Dermis microvascular lymphatic vessel endothelial cell (primary cell): ENCODE results near the gene FCGR3A. TPM values are rescaled to one million over a fixed set of nuclear protein-coding genes. Genes with fewer than 3 reads are reported as not detected.
"Not testable (repeated sequence)": the region's sequence is repeated elsewhere in the genome, so short reads cannot be mapped to it uniquely, and the experiment has no call there.

ENCODE experiments used
- DNase-seq, 2 donors: peaks; one replicate each; pipeline versions ENCODE4 v3.0.0 to v3.0.0-alpha.2; 2010; ENCODE audit warnings: low read depth in 2 of 2
- total RNA-seq: library from RNA; depleted of rRNA; stranded (reverse); fragments of >200 nt; gene quantifications from 2 replicates; pipeline ENCODE4 v1.2.1, GENCODE V29; 2014

Gene FCGR3A
- total RNA-seq: not detected in 2 replicates

- no peak for DNase-seq
Observed at GRCh38 chr1:161549652-161550051, at the start of gene FCGR3A. TSS of gene FCGR3A (minus strand) at chr1:161549818. CDS start at chr1:161549736, 82 bp downstream.

DNA sequence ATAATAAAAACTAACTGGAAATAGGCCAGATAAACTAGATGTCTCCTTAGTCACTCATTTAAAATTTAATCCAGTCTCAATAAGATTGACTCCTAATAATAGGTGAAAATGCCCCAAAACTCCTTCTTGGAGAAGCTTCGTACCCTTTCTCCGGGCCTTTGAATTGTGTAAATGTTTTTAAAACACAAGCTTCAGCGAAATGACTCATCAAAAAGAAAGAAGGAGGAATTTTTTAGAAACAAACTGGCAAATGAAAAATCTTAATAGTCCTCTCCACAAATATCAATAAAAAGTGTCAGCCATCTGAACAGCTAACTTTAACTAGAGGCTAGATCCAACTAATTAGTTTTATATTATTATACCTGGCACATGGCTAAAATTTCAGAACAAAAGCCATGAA, 47.5 kb upstream of the FCGR3A start:
- DNase-seq: not testable (repeated sequence)

DNA sequence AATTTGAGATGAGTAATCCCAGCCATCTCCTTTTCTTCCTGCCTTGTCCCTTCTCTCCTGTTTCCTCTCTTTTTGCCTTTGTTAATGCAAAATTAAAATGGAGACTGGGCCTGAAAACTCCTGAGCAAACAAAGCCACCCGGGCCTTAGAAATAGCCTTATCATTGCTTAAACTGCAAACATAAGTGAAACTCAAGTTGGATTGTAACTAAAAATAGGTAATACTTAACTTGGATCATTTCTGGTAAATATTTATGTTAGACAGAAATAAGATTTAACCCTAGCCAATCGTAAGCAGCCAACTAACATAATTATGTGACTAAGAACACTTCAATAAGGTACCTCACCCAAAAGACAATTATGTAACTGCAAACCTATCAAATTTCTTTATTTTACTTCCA, 46.0 kb upstream of the FCGR3A start:
- DNase-seq: not testable (repeated sequence)

DNA sequence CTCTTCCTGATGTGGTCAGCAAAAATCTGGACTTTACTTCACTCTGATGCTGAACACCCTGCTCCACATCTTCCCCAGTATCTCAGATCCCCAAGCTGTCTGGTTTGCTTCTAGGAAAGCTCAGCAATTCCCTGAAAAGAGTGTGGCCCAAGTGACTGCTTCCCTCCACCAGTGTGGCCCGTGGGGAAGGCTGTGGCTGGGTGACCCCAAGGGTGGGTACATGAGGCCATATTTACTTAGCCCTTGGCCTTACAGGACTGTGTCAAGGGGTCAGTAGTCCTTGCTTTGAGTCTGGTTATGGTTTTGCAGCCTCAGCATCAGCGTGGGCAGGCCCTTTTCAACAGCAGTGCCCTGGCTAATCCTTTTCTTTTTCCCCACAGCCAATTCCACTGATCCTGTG, 45.6 kb upstream of the FCGR3A start:
- not testable (repeated sequence) for DNase-seq

- DNase-seq: not testable (repeated sequence)
Observed at GRCh38 chr1:161594269-161594984, 44.8 kb upstream of the FCGR3A start.

GRCh38 chr1:161593092-161593755, 43.6 kb upstream of the FCGR3A start:
- DNase-seq: not testable (repeated sequence)

DNA sequence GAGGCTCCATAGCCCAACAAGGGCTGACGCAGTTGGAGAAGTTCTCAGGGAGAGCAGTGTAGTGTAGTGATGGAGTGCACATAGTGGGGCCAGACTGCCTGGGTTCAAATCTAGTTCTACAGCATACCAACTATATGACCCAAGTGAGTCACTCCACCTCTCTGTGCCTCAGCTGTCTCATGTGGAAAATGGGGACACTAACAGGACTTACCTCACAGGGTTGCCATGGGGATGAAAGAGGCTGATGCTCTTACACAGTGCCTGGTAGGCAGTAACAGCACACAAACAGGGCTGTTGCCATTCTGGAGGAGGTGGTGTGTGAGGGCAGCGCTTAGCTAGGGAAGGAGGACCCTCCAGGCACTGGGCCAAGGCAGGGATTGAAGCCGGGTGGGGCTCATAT, 43.0 kb upstream of the FCGR3A start:
- DNase-seq: not testable (repeated sequence)

DNA sequence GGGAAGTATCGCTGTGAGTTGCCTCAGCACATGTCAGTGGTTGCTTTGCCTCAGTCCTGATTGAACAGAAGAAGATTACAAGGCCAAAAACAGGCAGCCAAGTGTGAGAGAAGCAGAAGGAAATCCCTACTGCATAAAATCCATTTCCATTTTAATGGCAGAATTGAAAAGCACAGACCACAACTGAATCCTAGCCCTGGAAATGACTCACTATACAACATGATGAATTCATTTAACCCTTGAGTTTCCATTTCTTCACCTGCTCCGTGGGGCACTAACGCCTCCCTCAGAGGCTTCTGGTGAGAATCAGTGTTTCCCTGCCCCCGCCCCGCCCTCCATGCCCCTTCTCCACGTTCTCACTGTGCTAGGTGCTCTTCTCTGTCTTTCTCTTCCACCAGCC, 40.3 kb upstream of the FCGR3A start:
- not testable (repeated sequence) for DNase-seq

DNA sequence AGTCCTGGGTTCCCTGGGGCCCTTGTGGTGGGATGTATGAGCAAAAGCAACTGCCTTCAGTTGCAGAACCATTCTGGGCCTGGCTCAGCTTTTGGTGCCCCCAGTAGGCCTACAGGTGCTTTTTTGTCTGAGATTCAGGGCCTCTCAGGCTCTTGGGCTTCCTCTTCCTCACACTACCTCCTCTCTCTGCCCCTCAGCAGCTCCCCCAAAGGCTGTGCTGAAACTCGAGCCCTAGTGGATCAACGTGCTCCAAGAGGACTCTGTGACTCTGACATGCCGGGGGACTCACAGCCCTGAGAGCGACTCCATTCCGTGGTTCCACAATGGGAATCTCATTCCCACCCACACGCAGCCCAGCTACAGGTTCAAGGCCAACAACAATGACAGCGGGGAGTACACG, 39.7 kb upstream of the FCGR3A start:
- not testable (repeated sequence) for DNase-seq

- DNase-seq: not testable (repeated sequence)
Observed at GRCh38 chr1:161588596-161588995, 39.0 kb upstream of the FCGR3A start.

GRCh38 chr1:161582882-161583281, 33.3 kb upstream of the FCGR3A start:
- DNase-seq: not testable (repeated sequence)

- not testable (repeated sequence) for DNase-seq
Observed at GRCh38 chr1:161580879-161581537, 31.4 kb upstream of the FCGR3A start.

GRCh38 chr1:161579856-161580507, 30.4 kb upstream of the FCGR3A start:
- DNase-seq: not testable (repeated sequence)

DNA sequence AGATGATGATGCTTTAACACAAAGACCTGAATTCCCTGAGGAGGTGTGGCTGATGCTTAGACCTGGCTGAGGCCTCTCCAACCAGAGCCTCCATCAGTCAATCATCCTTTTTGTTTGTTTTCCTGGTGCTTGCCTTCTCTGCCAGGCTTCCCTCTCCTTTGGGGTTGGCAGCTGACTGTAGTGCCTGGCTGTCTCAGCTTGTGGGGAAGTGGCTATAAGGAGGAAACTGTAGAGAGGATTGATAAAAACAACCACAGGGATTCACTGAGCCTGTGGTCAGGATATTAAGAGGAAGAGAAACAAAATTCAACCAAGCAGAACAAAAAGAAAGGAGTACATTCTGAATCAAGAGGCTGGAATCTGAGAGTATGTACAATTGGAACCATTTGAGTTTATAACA, 27.1 kb upstream of the FCGR3A start:
- not testable (repeated sequence) for DNase-seq

- not testable (repeated sequence) for DNase-seq
Observed at GRCh38 chr1:161571703-161572102, 22.1 kb upstream of the FCGR3A start.

GRCh38 chr1:161566602-161566960, 17.0 kb upstream of the FCGR3A start:
- not testable (repeated sequence) for DNase-seq

- DNase-seq: not testable (repeated sequence)
Observed at GRCh38 chr1:161563522-161563921, 13.9 kb upstream of the FCGR3A start.

GRCh38 chr1:161562441-161562840, 12.8 kb upstream of the FCGR3A start:
- DNase-seq: not testable (repeated sequence)

DNA sequence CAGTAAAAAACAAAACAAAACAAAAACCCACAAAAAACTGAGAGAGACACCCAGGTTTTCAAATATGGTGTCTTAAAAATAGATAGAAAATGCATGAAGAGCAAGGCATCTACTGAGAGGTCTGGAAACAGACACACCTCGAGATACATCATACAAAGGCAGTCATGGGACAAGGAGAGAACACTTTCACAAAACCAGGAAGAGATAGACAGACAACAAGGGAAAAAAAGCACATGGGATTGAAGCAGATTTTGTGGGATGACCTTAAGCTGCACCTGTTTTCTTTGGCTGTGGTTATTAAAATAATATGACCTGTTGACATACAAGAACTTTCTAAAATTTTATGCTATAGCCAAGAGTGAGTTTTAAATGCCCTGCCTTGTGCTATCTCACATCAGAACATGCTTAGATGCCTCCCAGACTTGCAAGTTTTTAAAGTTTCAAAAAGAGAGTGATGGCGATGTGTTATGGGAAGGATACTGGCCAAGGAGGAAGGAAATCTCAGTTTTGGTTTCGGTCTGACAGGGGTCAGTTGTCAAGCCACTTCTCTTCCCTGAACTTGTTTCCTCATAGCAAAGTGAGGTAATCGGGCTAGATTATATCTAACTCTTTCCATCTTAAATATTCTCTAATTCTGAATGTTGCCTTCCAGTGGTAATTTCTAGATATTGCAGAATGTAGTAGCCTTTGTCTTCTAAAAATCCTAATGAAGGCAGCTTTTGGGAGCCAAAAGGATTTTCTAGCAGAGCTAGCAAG, 11.5 kb upstream of the FCGR3A start:
- DNase-seq: not testable (repeated sequence)

DNA sequence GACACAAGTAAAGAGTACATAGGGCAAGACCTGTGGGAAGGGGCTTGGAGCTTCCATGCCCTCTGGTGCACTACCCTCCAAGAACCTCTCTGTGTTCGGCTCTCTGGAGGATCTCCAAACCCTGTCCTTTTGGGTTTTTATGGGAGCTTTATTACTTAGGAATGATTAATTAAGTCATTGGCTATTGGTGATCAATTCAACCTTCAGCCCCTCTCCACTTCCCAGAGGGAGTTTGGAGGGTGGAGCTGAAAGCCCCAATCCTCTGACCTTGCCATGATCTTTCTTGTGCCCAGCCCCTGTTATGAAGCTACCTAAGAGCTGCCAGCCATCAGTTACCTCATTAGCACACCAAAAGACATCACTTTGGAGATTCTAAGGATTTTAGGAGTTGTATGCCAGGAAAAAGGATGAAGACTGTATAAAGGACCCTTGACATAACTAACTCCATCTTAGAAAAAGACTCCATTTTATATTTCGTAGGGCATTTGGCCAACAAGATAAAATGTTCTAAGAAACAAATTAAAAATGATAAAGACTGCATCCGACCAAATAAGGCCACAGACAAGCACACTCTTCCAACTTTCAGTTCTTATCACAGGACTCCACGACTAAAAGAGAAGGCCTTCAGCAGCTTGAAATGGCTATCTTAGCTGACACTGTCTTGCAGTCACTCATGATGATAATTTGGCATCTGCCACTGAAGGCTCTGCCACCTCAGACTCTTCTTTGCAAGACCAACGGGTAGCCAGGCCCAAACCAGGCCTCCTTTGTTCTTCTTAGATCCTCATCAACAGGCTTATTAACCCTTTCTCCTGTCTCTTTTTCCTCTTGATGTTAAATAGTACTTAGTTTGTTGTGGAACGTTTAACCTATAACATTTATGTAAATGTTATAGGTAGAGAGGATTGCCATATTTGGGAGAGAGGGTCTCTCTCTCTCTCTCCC, 8.2 kb upstream of the FCGR3A start:
- DNase-seq: not testable (repeated sequence)
